AG09319 (cell line): ENCODE data around the gene POLR3H.

Experiments
- DNase-seq: peaks from one replicate; pipeline ENCODE4 v3.0.0-alpha.2; 2010; ENCODE audit warnings: low read depth; ENCODE audit errors: extremely low read depth
- CTCF ChIP-seq: IDR thresholded peaks from 2 replicates; pipeline ENCODE4 v1.5.1; 2011; ENCODE audit warnings: low read depth, mild to moderate bottlenecking, inconsistent platforms, low read length, moderate library complexity

POLR3H gene

DNA sequence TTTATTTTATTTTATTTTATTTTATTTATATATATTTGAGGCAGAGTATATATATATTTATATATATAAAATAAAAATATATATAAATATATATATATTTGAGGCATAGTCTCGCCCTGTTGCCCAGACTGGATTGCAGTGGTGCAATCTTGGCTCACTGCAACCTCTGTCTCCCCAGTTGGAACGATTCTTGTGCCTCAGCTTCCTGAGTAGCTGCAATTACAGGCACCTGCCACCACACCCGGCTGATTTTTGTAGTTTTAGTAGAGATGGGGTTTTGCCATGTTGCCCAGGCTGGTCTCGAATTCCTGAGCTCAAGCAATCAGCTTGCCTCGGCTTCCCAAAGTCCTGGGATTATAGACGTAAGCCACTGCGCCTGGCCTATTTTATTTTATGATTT lies 44.0 kb downstream of the POLR3H start:
- TF ChIP-seq CTCF: no peak
- DNase-seq: no peak

GRCh38 chr22:41499624-41500280 lies 44.5 kb downstream of the POLR3H start:
- no peak for TF ChIP-seq CTCF
- no peak for DNase-seq

- no peak for DNase-seq
- no peak for TF ChIP-seq CTCF
Observed at GRCh38 chr22:41498303-41498835, 45.9 kb downstream of the POLR3H start.

DNA sequence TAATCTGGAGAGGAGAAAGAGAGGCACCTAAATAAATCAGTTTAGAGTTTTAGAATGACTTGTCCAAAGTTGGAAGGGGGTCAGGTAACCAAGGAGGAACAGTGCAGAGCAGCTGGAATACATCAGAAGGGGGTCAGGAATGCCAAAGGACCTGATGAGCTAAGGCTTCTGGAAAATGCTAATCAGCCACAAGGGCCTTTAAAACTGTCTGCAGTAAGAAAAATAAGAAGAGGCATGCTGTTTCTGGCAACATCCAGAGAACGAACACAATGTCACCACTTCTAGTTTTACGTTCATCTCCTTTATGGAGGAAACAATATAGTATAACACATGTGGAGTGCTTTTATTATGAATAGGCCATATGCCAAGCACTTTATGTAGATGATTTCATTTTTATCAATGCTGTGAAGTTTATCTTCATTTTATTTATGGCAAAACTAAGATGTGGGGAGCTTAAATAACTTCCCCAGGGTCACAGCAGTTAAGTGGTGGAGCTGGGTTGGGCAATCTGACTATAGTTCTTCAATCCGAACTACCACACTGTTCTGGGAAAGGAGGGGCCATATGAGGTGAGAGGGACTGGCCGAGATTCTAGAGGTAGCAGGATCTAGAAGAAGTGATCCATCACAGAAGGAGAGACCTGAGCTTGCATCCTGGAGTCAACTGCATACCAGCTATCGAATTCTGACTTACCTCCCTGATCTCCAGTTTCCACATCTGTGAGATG lies 52.7 kb downstream of the POLR3H start:
- DNase-seq: no peak

DNA sequence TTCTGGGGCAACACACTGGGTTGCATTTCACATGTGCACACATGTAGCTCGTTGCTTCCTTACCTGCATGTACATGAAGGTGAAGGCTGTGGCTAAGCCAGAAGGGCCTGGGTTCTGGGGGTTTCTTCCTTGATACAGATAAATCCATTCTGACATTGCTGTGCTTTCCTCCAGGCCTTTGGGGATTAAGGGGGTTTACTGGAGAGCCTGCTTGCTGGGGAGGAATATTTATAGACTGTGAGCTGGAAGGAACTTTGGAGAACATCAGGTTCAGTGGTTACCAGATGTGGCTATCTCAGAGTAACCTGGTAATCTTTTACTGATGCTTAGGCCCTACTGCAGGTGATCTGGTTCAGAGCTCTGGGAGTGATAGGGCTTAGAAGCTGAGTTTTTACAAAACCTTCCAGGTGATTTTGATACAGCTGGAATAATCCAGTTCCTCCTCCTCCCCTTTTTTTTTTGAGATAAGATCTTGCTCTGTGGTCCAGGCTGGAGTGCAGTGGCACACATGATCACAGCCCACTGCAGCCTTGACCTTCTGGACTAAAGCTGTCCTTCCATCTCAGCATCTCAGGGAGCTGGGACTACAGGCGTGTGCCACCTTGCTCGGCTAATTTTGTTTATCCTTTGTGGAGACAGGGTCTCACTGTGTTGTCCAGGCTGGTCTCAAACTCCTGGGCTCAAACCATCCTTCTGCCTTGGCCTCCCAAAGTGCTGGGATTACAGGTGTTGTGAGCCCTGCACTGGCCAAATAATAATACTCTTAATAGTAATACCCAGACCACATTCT lies 55.5 kb downstream of the POLR3H start:
- DNase-seq: no peak

More for the DNA sequence above, 52.7 kb downstream of the POLR3H start:
- TF ChIP-seq CTCF: no peak

DNA sequence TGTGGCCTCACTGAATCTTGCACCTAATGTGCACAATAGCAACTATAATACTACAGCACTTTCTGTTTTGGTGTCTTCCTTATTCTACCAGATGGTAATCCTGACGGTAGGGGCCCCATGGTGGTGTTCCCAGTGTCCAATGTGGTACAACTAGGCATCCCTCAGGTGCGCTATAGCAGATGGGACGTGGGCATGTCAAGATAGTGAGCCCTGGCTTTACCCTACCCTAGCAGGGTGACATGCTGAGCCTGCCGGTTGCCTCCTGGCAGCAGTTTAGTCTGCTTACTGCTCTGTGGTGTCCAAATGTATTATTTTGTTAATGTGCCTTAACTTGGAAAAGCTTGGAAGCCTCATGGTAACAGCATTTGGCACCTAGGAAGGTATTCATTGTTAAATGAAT lies 56.2 kb downstream of the POLR3H start:
- TF ChIP-seq CTCF: no peak
- DNase-seq: no peak

More for the DNA sequence above, 55.5 kb downstream of the POLR3H start:
- TF ChIP-seq CTCF: no peak
